Amniotic epithelial cell (primary cell): Measurements from ENCODE around the gene FGF6.
"Not testable (repeated sequence)": the region's sequence is repeated elsewhere in the genome, so short reads cannot be mapped to it uniquely, and the experiment has no call there.

ENCODE experiments used
- DNase-seq: peaks from one replicate; pipeline ENCODE4 v3.0.0-alpha.2; 2010; ENCODE audit warnings: low read depth

FGF6 gene, protein sequence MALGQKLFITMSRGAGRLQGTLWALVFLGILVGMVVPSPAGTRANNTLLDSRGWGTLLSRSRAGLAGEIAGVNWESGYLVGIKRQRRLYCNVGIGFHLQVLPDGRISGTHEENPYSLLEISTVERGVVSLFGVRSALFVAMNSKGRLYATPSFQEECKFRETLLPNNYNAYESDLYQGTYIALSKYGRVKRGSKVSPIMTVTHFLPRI

DNA sequence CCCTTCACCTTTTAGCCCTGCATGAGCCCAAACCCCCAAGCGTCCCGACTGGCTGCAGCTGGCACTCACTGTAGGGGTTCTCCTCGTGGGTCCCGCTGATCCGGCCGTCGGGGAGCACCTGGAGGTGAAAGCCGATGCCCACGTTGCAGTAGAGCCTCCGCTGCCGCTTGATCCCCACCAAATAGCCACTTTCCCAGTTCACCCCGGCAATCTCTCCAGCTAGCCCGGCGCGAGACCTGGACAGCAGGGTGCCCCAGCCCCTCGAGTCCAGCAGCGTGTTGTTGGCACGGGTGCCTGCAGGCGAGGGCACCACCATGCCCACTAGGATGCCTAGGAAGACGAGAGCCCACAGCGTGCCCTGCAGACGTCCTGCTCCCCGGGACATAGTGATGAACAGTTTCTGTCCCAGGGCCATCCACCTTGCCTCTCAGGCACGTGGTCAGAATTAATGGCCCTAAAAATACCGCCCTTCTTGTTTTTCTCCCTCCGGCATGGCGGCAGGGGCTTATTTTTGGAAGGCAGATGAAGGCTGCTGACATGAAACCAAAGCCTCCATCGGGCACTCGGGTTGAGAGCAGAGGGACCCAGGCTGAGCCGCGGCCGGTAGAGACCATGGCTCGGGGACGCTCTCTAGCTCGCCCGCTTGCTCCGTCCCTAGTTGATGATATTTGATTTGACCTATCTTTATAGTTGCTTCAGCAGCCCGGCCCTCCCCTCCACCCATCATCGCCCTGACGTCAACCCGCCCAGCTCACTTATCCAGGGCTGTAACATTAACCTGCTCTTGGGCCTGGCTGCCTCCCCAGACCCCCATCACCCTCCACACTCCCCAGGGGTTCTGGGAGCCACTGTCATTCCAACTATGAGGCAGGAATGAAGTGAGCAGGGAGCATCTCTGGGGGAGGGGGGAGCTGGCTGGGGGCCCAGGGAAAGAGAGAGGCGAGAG lies at the start of gene FGF6:
TSS of gene FGF6 (minus strand) at position 660 of the 946 bp plus-strand sequence. CDS start at position 415, 245 bp downstream.
- no peak for DNase-seq

DNA sequence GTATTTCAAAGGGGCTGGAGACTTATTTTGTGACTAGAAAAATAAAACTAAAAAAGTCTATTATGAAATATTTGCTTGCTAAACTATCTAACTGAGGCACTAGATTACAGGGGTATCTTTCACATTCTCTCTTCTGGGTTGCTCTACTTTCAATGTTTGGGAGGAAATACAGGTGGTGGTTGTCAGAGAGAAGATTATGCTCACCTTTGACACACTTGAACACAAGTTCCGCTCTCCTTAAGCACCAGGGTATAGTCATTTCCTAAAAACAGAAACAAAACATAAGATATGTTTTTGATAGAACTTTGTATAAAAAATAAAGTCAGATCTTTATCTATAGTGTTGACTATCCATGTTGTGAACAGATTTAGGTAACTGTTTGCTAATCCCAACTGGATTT lies 45.4 kb upstream of the FGF6 start:
- no peak for DNase-seq

DNA sequence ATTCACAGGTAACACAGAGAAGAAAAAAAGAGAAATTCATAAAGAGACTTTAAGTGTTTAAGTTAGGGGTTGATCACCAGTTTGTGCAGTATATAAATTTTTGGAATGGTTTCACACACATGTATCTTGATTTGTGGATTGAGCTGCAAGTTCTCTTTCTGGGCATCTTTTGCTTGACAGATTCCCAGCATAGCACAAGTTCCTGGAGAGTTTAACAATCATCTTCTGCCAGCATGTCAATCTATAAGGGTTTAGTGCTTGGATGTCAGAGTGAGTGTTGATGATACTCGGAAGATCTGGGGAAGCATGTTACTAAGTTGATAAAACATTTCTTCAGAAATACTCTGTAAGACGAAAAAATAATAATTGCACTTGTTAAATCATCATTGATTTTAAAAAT lies 43.9 kb upstream of the FGF6 start:
- DNase-seq = no peak

DNA sequence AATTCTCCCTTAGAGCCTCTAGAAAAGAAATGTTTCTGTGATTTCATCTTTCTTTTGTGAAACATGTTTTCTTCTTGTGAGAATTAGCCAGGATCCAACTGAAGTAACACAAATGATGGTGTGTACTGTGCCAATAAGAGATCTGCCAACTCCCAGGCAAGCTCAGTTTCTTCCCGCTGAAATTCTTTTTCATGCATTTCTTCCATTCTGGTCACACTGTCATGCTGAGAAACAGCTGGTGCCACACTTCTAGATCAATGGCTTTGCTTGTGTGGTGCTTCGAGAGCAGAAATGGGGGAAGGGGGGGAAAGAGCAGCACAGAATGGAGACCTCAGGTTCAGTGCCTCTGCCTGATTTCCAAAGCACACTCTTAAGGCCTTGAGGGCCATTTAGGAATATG lies 41.4 kb upstream of the FGF6 start:
- no peak for DNase-seq

DNA sequence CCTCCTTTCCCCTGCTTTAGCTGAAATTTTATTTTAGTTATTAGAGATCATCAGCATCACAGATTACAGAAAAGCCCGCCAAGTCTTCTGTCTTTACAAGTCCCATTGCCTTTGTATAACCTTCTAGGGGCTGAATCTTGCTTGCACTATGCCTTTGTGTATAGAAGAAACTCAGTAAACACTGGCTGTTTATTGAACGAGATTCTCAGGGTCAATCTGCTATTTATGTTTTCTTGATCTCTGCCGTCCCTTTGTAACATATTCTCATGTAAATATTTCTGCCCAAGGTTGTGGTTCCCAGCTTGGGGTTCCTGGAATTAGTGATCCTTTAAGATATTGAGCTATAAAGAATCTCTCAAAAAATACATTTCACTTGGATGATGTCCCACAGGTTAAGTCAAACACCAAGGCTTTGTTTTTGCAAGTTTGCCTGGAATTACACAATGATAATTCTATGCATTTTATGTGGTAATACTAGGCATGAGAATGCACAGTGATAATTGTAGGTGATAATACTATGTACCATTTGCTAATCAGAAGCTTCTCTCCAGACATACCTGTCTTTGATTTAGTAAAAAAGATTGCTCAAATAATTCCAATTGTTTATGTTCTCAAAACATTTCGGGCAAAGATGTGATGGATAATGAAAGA lies 40.6 kb upstream of the FGF6 start:
- DNase-seq = no peak

DNA sequence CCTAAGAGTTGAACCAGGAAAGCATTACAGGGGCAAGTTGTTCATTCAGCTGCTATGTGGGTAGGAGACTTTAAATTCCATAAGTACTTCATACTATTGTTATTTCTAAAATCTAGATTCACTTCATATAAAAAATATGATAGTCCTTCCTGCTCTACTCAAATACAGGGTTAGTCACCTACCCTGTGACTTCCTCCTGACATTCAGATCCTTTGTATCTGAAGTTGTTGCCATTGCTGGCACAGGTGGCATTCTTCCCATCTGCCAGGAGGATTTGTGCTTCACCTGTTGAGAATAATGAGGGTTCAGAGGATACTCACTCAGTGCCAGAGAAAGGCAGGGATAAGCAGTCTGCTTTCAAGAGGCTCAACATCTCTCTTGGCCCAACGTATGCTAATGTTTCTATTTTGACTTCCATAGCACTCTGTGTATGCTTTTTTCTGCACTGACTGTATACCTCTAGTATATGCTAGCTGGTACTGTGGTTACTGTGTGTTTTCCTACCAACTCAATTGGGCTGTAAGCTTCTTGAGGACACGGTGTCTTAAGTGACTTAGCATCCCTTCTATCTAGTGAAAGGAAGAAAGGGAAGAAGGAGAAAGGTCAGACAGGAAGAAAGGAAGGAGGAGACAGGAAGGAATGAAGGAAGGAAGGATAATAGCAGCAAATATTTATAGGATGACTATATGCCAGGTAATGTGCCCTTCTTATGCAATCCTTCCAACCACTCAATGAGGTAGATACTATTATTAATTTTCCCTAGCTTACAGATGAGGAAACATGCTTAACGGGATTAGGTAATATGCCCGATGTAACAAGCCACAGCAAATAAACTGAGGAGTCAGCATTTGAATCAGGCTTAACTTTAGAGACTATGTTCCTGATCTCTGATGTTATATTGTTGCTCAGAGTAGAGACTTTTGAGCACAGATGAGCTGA lies 38.5 kb upstream of the FGF6 start:
- DNase-seq = peak; percentile 14

DNA sequence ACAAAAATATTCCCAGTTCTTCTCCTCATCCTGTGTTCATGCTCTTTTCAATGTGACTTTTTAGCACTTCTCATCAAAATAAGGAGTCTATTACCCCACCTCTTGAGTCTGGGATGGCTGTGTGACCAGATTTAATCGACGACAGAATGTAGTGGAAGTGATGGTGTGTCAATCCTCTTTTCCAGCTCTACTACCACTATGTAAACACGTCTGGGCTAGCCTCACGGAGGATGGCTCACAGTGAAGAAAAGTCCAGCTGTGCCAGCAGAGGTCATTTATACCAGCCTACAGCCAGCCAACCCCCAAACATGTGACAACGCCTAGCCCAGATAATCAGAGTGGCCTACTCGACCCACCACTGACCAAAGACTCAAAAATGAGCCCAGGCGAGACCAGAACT lies 37.3 kb upstream of the FGF6 start:
- DNase-seq = no peak

DNA sequence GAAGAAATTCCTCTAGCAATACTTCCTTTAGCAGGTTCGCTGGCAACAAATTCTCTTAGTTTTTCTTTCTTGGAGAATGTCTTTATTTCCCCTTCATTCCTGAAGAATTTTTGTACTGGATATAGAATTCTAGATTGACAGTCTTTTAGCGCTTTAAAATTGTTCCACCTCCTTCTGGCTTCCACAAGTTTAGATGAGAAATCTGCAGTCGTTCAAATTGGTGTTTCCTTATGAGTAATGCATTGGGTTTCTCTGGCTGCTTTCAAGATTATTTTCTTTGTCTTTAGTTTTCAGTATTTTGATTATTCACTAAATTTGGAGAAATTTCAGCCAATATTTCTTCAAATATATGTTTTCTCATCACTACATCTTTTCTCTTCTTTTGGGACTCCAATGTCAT lies 33.3 kb upstream of the FGF6 start:
- DNase-seq = no peak

DNA sequence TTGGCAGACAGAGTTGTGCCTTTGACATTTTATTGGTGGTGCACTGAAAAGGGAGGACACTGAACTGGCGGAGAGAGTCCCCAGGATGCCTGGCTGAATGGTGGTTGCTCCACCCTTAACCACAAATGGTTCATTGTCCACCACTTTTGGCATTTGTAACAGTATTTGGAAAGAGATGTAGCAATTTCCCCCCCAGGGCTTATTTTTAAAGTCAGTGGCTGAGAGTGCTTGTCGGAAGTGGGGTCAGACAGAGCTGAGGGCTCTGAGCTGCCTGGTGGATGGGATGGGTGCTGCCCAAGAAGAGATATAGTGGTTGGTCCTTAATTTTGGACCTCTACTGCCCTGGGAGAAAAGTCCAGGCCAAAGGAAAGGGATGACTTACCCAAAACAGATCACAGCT lies 31.5 kb upstream of the FGF6 start:
- no peak for DNase-seq

DNA sequence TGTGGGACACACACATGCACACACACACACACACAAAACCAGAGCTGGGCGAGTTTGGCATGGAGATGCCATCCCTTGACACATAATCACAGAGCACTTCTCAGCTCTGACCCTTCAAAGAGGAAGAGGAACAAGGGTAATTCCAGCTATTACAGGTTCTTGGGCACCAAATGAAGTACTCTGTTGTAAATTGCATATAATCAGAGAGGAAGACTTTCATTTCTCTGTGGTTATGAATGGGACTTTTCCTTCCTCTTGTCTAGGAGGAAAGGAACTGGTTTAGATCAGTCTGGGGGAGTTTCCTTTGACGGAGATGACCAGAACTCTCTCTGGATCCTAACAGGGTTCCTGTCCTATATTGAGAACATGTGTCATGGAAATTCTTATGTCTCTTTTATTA lies 26.4 kb upstream of the FGF6 start:
- no peak for DNase-seq

DNA sequence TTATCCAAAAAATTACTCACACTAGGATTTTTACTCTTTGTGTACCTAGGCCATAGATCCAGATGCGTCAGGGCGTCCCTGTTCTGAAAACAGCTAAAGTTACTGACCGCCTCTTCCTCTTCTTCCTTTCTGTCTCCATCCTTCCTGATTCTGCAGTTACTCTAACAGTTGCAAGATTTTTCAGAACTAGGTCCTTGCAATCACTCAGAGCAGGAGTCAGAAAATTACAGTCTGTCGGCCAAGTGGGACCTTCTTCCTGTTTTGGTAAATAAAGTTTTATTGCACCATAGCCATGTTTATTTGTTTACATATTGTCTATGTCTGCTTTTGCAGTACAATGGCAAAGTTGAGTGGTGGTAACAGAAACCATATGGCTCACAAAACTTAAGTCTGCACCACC lies 25.6 kb upstream of the FGF6 start:
- DNase-seq = no peak

DNA sequence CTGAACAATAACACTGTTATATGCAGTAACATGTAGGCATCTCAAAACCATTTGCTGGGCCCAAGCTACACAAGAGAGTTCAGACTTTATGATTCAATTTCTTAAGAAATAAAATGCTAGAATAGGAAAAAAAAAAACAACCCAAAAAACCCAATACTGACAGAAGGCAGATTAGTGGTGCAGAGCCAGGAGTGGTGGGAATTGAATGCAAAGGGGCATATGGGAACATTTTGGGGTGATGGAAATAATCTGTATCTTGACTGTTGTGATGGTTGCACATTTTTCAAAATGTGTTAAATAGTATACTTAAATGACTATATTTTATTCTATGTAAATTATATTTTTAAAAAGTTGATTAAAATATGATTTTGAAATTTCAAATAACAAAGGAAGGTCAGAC lies 23.4 kb upstream of the FGF6 start:
- no peak for DNase-seq

DNA sequence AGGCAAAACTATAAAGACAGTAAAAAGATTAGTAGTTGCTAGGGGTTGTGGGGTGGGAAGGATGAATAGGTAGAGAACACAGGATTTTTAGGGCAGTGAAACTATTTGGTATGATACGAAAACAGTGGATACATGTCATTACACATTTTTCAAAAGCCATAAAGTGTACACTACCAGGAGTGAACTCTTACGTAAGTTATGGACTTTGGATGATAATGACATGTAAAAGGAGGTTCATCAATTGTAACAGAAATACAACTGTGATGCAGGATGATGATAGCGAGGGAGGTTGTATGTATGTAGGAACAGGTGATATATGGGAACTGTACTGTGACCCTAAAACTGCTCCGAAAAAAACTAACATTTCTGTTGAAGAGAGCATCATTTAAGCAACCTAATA lies 15.1 kb upstream of the FGF6 start:
- DNase-seq = no peak

DNA sequence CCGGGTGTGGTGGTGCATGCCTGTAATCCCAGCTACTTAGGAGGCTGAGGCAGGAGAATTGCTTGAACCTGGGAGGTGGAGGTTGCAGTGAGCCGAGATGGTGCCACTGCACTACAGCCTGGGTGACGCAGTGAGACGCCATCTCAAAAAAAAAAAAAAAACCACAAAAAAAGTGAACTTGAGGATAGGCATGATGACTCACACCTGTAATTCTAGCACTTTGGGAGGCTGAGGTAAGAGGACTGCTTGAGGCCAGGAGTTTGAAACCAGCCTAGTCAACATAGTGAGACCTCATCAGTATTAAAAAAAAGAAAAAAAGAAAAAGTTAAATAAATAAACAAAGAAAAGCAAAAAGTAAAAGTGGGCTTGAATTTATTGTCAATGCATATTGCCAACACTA lies 10.2 kb upstream of the FGF6 start:
- DNase-seq = not testable (repeated sequence)

DNA sequence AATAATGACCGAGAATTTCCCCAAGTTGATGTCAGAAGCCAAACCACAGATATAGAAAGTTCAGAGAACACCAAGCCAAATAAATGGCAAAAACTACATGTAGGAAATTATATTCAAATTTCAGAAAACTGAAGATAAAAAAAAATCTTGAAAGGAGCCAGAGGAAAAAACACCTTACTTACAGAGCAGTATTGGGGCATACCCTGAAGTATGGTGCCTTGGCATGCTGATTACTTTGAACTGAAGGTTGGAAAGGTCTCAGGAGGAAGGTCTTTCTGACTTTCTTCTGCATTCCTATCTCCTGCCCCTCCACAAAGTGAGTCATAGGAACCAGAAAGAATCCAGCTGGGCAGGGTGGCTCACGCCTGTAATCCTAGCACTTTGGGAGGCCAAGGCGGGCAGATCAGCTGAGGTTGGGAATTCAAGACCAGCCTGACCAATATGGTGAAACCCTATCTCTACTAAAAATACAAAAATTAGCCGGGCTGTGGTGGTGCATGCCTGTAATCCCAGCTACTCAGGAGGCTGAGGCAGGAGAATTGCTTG lies 8.8 kb upstream of the FGF6 start:
- DNase-seq = no peak

DNA sequence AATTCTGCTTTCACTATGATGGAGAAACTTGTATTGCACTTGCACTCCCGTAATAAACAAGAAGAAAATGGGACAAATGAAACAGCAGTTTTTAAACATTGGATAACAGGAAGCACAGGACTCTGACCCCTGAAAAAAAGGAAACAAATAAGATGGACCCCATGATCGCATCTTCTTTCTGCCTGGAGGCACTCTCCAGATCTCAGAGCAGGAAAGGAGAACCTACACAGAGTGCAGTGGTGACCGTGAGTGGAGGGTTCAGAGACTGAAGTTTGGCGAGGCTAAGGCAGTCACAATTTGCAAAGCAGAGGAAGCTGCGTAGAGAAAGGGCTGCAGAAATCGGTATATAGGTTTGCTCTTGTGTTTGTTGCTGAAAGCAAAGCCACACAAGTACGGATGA lies 6.1 kb upstream of the FGF6 start:
- DNase-seq = no peak

DNA sequence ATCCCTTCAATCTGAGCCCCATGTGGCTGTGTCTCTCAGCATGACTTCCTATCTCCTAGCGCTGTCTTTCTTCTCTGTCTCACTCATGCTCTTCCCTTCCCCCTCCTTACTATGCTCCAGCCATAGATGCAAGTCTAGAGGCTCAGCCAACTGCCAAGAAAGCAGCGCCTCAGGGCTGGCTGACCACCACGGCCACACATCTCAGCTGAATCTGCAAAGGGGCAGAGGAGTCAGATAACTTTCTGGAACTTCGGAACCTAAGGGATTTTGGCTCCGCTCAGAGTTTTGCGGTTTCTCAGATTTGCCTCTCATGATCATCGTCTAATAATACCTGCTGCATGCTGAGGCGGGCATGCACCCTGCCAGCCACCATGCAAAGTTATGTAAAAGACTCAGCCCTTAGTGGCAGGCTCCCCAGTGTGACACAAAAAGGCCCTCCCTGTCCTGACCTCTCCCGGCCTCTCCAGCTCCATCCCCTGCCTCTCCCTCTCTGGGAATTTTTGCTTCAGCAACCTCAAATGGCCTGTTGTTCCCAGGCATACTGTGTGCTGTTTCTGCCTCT lies 5.0 kb upstream of the FGF6 start:
- no peak for DNase-seq

DNA sequence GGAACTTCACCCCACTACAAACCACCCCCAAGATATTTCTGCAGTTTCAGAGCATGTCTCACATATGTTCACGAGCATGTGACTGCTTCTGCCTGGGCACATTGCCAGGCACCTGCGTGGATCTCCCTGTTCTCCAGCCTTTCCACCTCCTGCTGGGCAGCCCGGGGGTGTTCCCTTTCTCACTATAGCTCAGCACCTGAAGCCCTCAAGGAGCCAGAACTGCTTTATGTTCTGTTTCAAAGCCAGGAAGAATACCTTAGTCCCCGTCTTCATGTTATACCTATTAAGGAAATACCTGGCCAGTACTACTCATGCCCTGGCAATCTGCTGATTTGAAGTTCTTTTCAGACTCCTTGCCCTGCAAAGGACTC lies 4.2 kb upstream of the FGF6 start:
- no peak for DNase-seq

DNA sequence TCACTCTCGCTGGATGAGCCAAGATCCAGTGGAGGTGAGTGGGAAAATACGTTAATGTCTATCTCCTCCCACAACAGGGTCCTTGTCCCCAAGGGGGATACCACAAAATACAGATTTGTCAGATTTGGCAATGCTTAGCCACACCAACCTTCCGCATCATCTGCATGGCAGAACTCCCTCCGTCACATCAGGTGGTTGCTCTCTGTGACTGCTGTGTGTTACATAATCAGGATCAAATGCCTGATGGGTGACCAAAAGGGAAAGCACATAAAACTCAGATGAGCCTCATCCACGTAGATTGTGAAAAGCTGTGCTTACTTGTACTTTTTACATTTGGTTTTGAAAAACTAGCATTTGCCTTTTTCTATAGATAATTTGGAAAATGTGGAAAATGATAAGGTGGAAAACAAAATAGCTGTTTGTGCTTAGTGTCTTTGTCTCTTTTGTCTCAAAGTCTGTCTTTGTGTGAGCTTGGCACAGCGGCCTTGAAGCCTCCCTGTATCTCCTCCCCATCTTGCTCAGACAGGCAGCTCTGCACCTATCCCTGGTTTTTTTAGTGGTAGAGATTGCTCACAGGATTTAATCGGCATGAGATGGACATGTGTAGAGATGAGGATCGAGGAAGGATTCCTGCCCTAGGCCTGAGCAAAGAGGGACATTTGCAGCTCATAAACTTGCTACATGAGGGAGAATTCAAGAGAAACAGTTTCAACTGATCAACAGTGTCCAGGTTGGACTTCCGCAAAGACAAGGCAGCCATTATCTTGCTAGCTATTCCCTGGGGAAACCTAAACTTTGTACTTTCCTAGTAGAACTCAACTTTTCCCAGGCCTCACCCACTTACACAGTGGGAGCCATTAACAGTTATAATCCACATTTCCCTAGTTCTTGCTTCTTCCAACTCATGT lies 3.6 kb upstream of the FGF6 start:
- DNase-seq = no peak

DNA sequence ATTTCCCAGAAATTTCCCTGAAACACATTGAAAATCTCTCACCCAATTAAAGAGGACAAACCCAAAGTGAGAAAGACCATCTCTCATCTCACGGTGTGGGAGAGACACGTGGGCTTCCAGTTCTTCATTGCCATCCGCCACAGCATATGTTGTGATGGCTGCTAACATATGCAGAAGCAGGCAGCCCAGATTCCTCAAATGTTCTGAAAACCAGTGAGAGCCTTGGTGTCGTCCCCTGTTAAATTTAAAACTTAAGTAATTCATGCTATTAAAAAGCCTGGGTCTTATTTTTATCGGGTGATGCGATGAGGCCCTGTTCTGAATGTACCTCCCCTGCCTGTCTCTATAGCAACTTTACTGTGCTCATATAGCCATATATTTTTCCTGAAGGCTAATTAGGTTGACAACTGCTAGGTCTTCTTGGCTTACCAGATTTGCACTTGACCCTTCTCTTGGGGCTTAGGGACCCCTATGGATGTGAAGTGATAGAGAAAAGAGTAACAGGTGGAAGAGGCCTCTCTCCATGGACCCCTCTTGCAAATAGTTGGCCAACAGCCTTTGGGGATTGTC lies 2.8 kb upstream of the FGF6 start:
- DNase-seq = no peak
